GM19328 (cell line): ENCODE measurements around the gene PTGDR2.

Experiments
- ATAC-seq: cut with Tn5 transposase; IDR thresholded peaks from one replicate; pipeline ENCODE4 v1.9.1; 2021; ENCODE audit warnings: mild to moderate bottlenecking, moderate library complexity; ENCODE audit not compliant: unreplicated experiment

Gene PTGDR2

GRCh38 chr11:60855726-60856633 lies at the start of gene PTGDR2:
Gene PTGDR2 (minus strand): TSS chr11:60855950. CDS start chr11:60853722, 2,228 bp downstream.
- no peak for ATAC-seq

GRCh38 chr11:60905047-60905446 lies 49.3 kb upstream of the PTGDR2 start:
- no peak for ATAC-seq

DNA sequence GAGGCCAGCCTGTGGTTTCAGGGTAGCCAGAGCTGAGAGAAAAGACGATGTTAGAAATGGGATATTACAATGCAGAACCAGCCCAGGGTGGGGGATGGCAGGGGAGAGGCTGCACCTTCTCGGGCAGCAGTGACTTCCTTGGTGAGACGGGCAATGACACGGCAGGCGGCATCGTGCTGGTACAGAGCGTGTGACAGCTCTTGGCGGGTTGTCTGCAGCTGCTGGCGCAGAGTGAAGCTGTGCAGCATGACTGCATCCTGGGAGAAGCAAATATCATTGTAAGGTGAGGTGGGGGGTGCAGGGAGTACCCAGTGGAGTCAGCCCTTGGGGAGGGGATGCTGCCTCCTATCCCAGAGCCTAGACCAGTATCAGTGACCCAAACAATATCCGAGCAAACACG lies 46.9 kb upstream of the PTGDR2 start:
- no peak for ATAC-seq

DNA sequence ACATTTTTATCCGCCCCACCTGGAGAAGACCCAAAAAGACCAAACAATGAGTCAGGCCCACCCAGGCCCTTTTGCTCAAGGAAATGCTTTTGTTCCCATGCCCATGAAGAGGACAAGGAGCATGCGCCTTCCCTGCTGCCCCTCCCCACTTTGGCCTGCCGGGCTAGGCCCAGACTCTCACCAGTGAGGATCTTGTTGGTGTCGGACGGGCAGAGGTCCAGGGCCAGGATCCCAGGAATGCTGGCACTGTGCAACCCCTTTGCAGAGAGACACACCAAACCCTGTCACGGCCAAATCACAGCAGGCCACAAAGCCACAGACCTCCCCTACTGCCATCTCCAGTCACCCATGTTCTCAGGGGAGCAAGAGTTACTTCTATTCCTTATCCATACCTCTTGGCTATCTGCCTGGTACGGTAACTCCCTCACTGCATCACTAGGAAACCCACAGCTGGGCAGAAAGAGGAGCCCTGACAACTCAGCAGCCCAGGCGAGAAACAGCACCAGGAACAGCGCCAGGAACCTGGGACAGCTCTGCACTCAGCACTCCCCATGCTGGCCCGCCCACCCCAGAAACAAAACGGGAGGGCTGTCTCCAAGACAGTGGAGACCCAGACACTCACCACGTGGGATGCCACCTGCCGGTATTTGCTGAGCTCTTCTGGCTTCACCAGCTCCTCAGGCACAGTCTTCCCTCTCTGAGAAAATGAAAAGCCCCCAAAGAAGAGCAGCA lies 45.1 kb upstream of the PTGDR2 start:
- no peak for ATAC-seq

- ATAC-seq, result no peak
Measured at GRCh38 chr11:60899977-60900376, 44.2 kb upstream of the PTGDR2 start.

DNA sequence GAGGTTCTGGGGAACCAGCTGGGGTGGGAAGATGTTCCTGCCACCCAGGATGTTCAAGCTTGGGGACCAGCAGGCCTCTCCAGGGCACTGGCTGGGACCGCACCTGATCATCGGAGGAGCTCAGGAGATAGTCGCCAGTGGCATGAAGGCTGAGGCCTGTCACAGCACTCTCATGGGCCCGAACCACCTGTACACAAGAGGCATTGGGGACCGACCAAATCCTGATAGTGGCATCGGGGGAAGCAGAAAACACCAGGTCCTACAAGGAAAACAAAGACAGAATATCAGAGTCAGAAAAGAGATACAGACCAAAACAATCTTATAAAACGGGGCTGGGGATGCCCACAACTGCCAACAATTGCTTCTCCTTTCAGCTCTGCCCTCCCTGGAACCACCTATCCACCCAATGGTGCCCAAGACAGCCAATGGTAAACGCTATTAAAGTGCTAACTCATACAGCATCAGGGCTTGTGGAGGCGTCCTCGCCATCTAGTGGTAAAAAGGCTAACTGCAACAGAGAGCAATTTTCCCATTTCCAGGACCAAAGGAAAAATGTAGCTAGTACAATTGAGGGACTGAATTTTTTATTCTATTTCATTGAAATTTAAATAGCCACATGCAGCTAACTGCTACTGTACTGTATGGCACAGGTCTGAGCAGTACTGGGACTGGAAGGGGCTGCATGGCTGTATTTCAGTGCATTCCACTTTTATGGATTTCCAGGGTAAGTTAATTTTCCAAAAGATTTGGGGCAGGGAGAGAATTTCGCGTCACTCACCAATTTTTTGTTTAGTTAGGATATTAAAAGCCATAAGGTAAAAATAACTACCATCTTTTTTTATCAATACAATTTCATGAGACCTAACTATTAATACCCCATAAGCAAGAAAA lies 43.5 kb upstream of the PTGDR2 start:
- no peak for ATAC-seq

DNA sequence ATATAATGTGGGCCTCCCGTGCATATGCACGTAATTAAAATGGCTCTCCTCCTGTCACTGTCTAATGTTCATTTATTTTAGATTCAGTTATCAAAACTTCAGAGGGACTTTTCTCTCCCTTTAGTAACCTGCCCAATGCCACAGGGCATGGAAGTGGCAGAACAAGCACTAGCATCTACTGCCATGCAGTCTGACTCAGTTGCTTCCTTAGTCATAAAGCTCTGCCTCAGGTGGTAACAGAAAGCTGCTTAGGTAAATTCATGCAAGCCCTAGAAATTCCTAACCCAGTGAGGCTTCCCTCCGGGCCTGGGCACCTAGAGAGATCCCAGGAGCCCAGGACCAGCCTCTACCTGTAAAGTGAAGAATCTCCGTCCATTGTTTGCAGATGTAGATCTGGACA lies 41.7 kb upstream of the PTGDR2 start:
- no peak for ATAC-seq

GRCh38 chr11:60895687-60896086 lies 39.9 kb upstream of the PTGDR2 start:
- no peak for ATAC-seq

DNA sequence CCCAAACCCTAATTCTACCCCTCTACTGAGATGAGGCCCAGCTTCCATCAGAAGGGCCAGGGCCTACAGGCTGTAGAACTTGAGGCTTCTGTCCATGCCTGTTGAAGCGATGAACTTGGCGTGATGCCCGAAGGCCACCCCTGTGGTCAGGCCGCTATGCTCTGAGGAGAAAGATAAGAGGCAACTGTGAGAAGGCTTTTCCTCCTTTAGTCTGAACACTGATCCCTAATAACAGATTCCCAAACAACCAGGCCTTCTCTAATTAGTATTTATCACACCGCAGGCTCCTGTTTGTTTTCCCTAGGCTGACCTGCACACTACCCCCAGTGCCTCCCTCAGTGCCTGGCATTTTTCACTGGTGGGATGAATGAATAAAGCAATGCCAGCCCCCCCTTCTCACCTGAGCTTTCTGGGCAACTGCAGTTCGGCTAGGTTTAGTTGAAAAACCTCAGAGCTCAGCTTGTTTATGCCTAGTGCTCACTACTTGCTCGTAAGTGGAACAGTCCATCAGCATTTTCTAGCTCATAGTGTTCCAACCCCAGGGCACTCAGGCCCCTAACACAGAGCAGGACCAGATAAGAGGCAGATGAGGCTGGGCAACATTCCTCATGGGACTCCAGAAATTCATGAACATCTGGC lies 35.5 kb upstream of the PTGDR2 start:
- ATAC-seq, result no peak

GRCh38 chr11:60890696-60891095 lies 34.9 kb upstream of the PTGDR2 start:
- no peak for ATAC-seq

DNA sequence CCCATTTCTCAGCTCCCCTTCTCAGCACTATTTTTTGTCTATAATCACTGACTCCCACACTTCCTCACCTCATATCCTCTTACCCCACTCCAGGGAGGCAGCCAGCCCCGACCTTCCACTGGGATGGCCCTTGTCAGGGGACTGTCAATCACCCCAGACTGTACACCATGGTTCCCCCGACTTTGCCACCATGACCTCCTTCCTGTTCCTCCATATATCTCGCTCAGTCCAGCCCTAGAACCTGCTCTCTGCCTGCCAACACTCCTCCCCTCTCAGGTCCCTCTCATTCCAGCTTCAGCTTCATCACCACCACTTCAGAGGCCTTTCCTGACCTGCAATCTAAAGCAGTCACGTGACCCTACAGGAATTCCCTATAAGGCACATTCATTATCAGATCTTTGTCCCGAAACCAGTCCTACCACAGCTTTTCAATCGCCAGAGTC lies 34.1 kb upstream of the PTGDR2 start:
- ATAC-seq, result no peak

DNA sequence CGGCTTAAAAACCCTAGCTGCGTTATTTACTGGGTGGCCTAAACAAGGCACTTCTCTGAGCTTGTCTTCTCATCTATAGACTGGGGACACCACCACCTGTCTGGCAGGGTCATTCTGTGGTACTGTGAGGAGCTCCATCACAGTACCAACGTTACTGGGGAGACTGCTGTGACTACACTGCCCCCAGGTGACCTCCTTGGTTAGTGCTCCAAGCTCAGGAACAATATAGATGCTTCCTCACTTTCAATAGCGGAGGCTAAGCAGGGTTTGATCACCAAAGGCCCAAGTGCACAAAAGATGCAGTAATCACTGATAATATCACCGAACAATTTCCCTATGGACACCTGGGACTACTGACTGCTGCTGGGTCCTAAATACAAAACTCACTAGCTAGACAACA lies 31.8 kb upstream of the PTGDR2 start:
- no peak for ATAC-seq

DNA sequence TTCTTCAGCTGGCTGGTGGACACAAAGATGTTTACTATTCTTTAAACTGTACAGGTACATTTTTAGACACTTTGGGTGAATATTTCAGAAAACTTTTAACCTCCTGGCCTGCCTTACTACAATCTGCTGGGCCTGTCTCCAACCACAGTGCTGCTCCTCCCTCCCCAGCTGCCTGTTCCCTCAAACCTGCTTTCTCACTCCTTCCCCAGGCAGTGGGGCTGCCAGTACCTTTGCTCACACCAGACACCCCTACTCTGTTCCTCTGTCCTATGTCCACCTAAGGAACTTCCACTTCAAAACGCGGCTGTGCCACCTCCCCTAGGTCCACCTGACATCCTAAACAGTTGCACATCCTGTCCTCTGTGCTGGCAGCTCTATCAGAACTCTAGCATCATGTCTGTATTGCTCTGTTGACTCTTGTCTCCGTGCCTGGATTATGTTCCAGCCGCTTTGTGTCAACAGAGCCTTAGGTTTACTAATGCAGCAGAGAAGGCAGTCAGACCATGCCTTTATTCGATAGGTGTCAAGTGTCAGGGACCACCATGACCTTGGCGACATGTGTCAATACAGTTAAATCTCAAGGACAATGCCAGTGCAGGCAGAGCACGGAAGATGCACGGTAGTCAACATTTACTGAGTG lies 25.0 kb upstream of the PTGDR2 start:
- ATAC-seq, result no peak

DNA sequence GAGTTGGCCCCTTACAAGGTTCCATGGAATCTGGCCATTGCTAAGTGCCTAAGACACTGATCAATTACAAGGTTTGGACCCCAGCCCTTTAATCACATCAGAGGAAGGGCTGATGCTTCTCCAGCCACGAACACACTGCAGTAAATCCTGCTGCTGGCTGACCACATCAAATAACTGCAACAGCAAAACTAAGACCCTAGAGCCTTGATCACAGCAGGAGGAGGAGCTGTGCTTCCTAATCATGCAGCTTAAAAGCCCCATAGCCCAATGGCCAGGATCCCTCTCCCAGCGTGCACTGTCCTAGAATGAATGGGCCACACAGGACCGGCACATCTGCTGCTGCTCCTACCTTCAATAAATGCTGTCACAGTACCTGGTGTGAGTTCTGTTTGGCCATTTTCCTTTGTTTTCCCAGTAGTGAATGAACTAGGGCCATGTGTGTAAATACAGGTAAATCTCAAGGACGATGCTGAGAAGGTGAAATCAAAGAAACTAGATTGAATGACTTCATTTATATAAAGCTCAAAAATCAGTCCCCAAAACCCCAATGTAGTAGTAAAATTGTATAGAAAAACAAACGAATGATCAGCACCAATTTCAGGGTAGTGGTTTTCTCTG lies 24.3 kb upstream of the PTGDR2 start:
- no peak for ATAC-seq

DNA sequence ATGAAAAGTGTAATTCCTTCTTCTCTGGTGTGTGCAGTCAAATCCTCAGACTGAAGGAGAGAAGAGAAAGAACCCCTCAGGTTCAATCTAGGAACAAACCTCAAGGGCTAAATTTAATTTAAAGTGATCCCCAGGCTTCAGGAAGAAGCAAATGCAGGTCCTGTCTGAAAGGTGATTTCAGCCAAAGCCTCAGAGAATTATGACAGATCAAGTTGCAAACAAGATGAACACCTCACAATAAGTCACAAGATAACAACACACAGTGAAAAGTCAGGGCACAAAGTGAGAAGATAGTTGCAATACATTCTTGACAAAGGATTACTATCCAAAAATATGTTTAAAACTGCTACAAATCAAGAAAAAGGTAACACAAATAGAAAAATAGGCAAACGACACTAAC lies 23.4 kb upstream of the PTGDR2 start:
- ATAC-seq, result no peak

DNA sequence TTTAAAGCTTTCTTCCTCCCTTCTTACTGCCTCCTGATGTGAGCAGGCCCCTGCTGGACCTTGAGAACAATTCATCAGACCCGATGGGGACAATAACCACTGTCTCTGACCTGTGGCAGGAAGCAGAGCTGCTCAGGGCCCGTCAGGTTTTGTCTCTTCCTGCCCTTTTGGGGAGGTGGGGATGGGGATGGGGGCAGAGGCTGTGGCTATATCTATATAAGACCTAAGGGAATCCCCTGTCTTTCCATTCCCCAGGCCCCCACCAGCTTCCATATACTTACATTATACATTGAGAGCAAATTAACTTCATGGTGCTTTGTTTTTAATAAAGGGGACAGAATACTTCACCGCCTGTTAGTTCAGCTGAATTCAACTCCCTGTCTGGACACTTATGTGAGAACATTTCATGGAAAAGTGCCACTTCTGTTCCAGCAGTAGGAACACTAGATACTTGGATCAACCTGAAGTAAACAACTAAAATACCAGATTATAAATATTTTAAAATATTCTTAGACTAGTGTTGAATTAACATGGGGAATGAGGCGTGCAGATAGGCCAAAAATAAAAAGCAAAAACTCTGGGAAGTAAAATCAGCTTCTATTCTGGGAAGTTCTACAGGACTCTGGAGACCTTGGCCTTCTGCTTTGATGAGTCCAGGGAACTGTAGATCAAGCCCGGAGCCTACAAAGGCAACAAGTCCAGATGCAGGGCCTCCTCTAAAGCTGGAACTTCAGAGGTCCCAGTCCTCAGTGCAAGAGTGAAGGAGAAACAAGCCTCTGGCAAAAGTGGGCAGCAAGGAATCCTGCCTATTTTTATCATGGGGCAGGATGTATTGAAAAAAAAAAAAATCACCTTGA lies 22.7 kb upstream of the PTGDR2 start:
- no peak for ATAC-seq

GRCh38 chr11:60876168-60876485 lies 20.4 kb upstream of the PTGDR2 start:
- ATAC-seq, result no peak

DNA sequence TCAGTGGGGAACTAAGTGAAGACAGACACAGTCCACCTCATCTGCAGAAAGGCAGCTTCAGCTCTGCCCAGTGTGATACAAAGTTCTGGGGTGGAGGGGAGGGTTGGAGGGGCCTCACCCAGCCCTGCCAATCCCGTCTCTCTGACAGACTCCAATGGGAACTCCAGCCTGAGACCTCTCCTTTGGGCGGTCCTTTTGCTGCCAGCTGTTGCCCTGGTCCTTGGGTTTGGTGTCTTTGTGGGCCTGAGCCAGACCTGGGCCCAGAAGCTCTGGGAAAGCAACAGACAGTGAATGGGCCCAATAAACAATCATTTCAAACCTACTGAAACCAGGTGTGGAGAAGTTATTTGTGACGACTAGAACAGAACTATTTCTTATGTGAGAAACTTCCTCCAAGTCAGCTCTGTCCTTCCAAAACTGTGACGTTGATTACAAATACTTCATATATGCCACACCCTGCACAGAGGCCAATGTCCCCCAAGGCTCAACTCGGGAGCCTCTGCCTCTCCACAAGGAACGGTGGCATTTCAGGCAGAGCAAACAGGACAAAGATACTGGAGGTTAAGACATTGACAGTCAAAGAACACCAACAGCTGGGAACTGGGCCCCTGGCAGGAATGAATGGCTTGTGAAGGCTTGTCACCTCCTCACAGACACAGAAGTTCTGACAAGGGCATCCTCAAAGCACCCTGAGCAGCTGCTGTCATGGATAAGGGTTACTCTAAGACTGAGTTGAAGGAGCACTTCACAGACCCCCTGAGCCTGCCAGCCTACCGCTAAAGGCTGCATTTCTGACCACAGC lies 19.8 kb upstream of the PTGDR2 start:
- ATAC-seq, result no peak
